GM11168 (cell line): Measurements from ENCODE around the gene ITCH.
"Not testable (repeated sequence)": the region's sequence is repeated elsewhere in the genome, so short reads cannot be mapped to it uniquely, and the experiment has no call there.

Experiments
- in situ Hi-C: fragments of 300-500 bp; cut with MboI; formaldehyde crosslinking; loops from one replicate; pipeline ENCODE4 v1.12.0; 2022; ENCODE audit warnings: low sequenced_read_pairs; ENCODE audit not compliant: unreplicated experiment

Gene ITCH

DNA sequence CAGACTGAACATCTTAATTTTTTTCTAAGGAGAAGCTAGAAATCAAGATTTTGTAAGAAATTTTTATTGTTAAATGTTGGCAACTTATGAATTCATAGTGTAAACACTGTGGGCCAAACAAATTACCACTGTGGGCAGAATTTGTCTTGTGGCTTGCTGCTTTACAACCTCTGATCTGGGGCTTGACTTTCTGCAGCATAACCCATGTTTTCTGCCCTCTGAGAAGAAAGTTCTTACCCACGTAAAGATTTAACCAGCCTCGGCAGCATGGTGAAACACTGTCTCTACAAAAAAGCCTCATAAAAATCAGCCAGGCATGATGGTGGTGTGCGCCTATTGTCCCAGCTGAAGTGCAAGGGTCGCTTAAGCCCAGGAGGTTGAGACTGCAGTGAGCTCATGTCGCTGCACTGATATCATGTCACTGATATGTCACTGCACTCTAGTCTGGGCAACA is 12.9 kb downstream of the ITCH start:
- in situ Hi-C loops: no loop called here

DNA sequence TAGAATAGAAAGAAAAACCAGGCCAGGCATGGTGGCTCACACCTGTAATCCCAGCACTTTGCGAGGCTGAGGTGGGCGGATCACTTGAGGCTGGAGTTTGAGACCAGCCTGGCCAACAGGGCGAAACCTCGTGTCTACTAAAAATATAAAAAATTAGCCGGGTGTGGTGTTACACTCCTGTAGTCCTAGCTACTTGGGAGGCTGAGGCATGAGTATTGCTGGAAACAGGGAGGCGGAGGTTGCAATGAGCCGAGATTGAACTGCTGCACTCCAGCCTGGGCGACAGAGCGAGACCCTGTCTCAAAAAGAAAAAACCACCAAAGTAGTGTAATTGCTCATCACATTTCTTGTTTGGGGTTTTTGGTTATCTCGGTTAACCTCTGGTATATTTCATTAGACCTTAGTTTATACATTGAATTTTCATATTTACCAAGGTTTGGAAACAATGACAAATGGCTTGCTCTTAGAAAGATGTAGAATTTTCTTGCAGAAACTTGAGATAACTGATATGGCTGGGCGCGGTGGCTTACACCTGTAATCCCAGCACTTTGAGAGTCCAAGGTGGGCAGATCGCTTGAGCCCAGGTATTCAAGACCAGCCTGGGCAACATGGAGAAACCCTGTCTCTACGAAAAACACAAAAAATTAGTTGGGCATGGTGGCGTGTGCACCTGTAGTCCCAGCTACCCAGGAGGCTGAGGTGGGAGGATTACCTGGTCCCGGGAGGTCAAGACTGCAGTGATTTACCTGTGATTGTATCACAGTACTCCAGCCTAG is 14.2 kb downstream of the ITCH start:
- in situ Hi-C loops: no loop called here

DNA sequence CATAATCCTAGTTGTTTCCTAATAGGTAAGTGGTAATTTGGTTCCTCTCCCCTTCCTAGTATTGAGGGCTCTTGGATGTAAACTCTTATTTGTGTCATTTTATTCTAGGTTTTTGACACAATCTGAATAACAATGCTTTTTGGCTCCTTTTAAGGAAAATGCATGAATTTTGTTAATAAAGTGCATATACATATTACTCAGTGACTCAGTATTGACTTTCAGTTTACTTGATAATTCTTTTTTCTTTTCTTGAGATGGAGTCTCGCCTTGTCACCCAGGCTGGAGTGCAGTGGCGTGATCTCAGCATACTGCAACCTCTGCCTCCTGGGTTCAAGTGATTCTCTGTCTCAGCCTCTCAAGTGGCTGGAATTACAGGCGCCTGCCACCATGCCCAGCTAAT is 19.1 kb downstream of the ITCH start:
- in situ Hi-C loops: no loop called here

DNA sequence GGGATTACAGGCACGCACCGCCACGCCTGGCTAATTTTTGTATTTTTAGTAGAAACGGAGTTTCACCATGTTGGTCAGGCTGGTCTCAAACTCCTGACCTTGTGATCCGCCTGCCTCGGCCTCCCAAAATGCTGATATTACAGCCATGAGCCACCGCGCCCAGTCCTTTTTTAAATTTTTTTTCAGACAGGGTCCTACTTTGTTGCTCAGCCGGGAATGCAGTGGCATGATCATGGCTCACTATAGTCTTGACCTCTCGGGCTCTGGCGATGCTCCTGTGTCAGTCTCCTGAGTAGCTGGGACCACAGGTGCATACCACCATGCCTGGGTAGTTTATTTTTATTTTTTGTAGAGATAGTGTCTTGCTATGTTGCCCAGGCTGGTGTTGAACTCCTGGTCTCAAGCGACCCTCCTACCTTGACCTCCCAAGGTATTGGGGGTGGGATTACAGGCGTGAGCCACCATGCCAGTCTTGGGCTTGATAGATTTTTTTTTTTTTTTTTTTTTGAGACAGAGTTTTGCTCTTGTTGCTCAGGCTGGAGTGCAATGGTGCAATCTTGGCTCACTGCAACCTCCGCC is 19.9 kb downstream of the ITCH start:
- in situ Hi-C loops: not testable (repeated sequence)

DNA sequence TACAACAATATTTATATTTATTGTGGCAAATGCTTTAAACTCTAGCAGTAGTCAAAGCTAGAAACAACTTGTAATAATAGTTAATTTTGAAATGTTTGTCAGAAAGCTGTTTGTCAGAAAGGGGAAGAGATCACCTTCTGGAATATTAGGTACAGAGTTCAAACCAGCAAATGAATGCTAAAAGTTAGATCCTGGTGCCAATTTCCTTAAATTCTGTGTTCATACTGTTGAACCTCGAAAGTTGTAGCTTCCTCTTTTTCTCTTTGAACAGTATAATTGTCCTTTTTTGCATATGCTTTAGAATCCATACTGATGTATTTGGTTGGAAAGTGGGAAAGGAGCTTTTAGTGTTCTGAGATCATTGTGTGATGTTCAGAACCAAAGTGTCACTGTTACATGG is 22.4 kb downstream of the ITCH start:
- in situ Hi-C loops: no loop called here

DNA sequence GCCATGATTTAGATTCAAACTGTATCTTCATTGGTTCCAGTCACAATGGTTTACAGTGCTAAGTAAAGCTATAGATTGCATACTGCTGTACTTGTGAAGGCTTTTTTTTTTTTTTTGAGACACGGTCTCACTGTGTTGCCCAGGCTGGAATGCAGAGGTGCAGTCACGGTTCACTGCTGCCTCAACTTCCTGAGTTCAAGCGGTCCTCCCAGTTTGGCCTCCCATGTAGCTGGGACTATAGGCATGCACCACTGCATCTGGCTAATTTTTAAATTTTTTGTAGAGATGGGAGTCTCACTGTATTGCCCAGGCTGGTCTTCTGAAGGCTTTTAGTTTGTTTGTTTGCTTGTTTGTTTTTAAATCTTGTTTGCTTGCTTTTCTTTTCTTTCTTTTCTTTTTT is 24.9 kb downstream of the ITCH start:
- in situ Hi-C loops: no loop called here

DNA sequence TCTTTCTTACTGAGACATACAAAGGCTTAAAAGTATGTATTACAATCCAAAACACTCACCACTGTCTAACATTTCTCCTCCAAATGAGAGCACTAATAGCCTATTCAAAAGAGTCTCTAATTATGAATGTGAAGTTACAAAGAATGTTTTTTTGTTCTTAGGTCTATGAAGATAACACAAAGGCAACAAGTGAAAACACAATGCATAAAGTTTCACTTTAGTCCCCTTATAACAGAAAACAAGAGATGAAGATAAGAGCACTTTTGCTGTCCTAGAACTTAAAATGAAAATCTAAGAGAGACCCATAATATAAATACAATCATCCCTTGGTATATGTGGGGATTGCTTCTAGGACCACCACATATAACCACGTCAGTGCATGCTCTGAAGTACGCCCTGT is 25.6 kb downstream of the ITCH start:
- in situ Hi-C loops: no loop called here

DNA sequence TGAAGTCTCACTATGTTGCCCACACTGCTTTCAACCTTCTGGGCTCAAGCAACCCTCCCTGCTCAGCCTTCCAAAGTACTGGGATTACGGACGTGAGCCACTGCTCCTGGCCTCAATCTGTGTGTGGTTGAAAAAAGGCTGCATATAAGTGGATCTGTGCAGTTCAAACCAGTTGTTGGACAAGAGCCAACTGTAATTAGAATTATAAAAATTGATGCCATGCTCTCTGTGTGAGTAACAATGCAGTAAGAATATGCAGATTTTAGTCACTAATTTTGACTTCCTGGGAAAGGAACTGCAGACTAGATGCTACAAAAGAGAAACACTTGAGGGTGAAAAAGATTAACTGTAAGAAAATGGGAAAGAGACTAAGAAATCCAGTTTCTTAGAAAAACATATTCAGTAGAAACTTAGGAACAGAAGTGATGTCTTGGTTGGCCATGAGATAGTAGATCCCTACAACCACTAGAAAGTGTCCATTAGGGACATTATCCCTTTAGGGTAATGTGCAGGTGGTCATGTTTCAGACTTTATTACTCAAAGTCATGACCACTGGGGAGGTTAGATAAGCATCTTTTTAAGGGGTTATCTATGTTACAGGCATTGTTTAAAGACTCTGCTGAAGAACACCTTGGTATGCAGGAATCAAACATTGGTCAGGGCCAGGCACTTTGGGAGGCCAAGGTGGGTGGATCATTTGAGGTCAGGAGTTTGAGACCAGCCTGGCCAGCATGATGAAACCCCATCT is 26.3 kb downstream of the ITCH start:
- in situ Hi-C loops: no loop called here

DNA sequence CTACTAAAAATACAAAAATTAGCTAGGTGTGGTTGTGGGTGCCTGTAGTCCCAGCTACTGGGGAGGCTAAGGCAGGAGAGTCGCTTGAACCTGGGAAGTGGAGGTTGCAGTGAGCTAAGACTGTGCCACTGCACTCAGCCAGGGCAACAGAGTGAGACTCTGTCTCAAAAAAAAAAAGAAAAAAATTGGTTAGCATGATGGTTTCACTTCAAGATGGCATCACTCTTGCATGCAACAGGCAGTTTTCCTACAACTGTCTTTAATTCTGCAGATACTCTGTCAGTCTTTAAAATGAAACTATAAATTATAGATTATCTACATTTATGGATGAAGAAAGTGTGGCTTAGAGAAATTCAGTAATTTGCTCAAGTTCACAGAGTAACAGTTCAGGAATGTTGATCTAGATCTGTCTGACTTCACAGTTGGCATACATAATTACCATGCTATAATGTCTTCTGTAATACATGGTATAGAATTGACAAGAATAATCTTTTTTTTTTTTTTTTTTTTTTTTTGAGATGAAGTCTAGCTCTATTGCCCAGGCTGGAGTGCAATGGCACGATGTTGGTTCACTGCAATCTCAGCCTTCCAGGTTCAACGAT is 27.0 kb downstream of the ITCH start:
- in situ Hi-C loops: no loop called here

DNA sequence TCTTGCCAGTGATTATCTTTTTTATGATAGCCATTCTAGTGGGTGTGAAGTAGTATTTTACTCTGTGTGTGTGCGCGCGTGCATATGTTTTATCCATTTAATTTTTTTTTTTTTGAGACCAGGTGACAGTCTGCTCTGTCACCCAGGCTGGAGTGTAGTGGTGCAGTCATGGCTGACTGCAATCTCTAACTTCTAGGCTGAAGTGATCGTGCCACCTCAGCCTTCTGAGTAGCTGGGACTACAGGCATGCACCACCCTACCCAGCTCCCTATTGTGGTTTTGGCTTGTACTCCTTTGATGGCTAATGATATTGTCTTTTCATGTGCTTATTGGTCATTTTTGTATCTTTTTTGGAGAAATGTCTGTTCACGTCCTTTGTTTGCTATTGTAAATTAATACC is 33.3 kb downstream of the ITCH start:
- in situ Hi-C loops: no loop called here

DNA sequence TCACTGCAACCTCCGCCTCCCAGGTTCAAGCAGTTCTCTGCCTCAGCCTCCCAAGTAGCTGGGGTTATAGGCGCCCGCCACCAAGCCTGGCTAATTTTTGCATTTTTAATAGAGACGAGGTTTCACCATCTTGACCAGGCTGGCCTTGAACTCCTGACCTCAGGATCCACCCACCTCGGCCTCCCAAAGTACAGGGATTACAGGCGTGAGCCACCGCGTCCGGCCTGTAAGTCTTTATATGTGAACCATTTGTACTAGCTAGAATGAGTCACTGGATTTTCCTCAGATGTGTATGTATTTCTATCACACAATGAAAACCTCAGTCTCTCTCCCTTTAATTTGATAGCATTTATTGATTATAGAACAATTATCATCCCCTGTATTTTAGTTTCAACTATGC is 34.0 kb downstream of the ITCH start:
- in situ Hi-C loops: no loop called here

DNA sequence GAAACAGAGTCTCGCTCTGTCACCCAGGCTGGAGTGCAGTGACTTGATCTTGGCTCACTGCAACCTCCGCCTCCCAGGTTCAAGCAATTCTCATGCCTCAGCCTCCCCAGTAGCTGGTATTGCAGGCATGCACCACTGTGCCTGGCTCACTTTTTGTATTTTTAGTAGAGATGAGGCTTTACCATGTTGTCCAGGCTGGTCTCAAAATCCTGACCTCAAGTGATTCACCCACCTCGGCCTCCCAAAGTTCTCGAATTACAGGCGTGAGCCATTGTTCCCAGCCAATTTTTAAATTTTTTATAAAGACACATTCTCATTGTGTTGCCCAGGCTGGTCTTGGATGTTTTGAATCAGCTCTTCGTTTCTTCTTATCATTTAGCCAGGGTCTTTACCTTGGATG is 37.7 kb downstream of the ITCH start:
- in situ Hi-C loops: not testable (repeated sequence)

DNA sequence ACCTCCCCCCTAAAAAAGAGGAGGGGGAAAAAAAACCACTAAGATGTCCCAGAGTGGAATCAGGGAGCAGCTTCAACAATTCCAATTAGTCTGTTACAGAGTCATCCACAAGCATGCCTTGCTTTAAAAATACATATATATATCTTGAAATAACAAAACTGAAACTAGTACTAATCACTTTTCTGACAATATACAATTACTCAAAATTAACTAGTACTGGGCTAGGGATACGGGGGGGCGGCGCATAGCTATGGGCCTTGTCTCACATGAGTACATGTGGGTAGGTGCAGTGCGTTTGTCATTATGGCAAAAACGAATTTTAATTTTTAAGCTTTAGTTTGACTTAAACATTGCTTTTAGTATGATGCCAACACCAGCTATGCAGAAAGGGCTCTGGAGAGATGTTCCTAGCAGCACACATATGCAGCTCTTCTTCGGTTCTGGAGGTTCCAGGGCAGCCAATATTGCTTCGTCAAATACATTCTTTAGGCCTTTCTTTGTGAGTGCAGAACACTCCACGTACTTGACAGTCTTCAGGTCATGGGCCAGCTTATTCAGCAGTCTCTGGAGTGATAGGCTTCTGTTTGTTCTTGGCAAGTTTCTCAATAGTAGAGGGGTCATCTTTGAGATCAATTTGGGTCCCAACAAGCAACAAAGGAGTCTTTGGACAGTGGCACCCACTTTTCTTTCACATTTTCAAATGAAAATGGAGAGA is 38.8 kb downstream of the ITCH start:
- in situ Hi-C loops: no loop called here

DNA sequence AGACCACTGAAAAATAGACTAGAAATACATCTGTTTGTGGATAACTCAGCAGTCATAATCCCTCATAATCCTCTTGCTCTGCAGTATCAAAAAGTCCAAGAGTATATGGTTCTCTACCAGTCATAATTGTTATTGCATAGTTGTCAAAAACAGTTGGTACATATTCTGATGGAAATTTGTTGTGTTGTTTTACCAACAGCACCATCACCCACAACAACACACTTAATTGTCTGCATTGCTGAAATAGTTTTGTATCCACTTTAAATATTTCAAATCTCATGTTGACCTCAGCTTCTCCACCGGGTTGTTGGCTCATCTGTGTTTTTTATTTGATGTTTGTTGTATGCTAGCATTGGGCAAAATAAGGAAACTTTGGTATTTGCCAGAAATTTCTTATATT is 39.4 kb downstream of the ITCH start:
- in situ Hi-C loops: no loop called here

DNA sequence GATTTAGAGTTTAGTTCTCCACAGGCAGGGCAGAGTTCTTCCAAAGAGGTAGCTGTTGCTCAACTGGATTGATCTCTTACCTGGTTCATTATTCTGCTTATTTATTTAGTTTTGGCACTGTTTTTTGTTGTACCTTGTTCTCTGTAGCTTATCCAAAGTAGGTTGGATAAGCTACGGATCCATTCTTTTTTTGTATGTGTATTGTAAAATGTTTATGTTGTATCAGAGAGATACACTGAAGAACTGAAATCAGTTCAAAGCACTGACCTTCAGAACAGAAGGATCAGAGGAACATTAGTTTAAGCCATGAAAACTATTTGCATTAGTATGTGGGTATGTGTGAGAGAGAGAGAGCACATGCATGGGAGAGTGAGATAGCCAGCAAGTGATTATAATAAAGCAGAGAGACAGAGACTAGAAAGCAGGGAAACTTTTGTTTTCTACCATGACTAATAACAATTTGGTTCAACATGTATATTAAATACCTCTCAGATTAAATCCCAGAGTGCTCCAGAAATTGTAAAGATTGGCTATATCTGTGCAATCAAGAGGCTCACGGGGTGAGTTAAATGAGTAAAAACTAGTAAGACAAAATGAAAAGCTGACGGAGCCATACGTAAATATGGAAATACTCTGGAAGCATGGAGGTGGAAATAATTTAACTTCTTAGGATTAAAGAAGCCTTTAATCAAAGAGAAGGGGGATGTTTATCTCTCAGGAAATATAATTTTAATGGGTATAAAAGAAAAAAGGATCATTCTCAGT is 40.2 kb downstream of the ITCH start:
- in situ Hi-C loops: no loop called here

DNA sequence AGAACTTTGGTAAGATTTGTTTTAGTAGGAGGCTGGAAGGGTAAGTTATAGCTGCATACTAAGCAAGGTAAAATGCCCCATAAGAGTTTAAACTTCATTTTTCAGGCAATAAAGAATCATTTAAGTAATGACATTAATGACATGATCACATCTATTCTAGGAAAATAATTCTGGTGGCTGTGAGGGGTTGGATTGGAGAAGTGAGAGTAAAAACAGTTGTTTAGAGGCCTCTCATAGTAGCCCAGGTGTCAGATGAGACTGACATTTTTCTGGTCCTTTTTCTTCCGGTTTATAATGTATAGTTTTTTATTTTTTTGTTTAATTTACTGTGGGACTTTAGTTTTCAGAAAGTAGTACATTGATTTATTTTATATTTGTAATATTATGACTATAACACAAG is 40.8 kb downstream of the ITCH start:
- in situ Hi-C loops: no loop called here

DNA sequence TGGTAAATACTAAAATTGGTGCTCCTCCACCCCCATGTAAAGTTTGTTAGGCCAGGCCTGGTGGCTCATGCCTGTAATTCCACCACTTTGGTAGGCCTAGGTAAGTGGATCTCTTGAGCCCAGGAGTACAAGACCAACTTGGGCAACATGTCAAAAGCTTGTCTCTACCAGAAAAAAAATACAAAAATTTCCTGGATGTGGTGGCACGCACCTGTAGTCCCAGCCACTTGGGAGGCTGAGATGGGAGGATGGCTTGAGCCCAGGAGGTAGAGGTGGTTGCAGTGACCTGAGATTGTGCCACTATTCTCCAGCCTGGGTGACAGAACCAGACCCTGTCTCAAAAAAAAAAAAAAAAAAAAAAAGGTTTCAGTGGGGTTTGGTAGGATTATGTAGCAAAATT is 41.7 kb downstream of the ITCH start:
- in situ Hi-C loops: no loop called here

DNA sequence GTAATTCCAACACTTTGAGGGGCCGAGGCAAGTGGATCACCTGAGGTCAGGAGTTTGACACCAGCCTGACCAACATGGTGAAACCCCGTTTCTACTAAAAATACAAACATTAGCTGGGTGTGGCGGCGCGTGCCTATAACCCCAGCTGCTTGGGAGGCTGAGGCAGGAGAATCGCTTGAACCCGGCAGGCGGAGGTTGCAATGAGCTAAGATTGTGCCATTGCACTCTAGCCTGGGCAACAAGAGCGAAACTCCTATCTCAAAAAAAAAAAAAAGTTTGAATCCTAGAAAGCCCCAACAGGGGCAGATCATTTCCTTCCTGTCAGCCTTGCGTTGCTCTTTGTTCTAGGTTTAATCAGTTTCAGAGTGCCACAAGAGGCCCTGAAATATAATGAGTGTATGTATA is 42.2 kb downstream of the ITCH start:
- in situ Hi-C loops: not testable (repeated sequence)

DNA sequence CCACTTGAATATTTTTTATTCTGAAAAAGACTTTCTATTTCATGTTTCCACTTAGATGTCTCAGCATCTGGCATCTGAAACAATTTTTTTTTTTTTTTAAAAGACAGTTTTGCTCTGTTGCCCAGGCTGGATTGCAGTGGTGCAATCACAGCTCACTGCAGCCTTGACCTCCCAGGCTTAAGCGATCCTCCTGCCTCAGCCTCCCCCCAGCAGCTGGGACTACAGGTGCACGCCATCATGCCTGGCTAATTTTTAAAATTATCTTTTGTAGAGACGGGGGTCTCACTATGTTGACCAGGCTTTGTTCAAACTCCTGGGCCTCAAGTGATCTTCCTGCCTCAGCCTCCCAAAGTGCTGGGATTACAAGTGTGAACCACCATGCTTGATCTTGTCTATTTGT is 42.9 kb downstream of the ITCH start:
- in situ Hi-C loops: not testable (repeated sequence)
